ENCODE data around the gene ARHGAP33.
"Not testable (repeated sequence)": the region's sequence is repeated elsewhere in the genome, so short reads cannot be mapped to it uniquely, and the experiment has no call there.

ARHGAP33 gene

DNA sequence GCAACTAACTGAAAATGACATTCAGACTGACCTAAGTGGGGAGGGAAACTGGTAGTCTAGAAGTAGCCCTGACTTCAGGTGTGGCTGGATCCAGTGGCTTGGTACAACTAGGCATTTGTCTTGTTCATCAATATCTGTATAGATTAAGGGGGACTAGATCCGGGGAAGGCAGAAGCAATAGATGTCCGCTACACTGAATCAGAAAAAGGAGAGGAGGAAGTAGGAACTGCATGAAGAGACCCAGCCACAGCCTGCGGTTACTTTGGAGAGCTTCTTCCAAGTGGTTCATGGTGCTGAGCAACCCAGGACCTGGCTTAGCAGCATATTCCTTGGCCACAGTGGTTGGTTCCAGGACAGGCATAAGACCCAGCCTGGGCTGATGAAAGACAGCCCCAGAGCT is 47.2 kb downstream of the ARHGAP33 start:
- no peak for DNase-seq (ENCODE audit: low spot score)
- Histone ChIP-seq H3K27ac (no peak overlapping the region), H3K4me3 (no peak overlapping the region)
- TF ChIP-seq, protein P1, sequence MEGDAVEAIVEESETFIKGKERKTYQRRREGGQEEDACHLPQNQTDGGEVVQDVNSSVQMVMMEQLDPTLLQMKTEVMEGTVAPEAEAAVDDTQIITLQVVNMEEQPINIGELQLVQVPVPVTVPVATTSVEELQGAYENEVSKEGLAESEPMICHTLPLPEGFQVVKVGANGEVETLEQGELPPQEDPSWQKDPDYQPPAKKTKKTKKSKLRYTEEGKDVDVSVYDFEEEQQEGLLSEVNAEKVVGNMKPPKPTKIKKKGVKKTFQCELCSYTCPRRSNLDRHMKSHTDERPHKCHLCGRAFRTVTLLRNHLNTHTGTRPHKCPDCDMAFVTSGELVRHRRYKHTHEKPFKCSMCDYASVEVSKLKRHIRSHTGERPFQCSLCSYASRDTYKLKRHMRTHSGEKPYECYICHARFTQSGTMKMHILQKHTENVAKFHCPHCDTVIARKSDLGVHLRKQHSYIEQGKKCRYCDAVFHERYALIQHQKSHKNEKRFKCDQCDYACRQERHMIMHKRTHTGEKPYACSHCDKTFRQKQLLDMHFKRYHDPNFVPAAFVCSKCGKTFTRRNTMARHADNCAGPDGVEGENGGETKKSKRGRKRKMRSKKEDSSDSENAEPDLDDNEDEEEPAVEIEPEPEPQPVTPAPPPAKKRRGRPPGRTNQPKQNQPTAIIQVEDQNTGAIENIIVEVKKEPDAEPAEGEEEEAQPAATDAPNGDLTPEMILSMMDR (IDR thresholded peaks at IDR 0.05) = no peak

DNA sequence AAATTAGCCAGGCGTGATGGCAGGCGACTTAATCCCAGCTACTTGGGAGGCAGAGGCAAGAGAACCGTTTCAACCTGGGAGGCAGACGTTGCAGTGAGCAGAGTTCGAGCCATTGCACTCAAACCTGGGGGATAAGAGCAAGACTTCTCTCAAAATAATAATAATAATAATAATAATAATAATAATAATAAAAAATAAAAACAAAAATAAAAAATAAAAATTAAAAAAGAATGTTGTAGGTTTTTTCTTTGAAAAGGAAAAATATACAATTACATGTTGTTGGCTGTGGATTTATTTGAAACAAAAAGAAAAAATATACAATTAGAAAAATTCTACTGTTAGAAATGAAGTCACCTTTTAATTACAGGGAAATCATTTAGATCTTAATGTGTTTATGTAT is 48.8 kb downstream of the ARHGAP33 start:
- TF ChIP-seq, protein P1 (IDR thresholded peaks at IDR 0.05) = no peak
- no peak overlapping the region for H3K4me3 ChIP-seq
- DNase-seq (ENCODE audit: low spot score) = no peak
- H3K27ac ChIP-seq = no peak overlapping the region

DNA sequence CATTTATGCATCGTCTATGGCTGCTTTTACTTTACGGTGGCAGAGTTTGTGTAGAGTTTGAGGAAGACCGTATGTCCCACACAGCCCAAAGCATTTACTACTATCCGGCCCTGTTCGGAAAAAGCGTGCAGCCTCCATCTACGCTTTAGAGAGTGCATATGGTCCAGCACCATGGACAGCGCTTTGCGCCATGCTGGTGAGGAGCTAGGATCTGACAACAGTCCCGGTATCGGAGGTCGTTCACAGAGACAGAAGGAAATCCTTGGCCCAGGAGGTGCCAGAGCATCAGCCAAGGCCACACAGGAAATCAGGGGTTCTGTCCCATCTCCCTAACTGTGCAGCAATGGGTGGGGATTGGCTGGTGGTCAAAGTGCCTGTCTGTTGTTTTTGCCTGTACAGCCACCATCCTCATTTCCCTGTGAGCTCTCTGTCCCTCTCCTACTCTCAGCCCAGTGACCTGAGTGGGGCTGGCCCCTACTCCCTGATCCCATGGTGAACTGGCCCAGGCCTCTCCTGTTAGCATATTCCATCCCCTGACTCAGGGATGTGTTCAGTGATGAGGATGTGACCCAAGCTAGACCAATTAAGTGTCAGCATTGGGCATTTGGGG is 53.4 kb downstream of the ARHGAP33 start:
- no peak overlapping the region for H3K4me3 ChIP-seq
- DNase-seq (ENCODE audit: low spot score) = no peak
- TF ChIP-seq, protein P1 (IDR thresholded peaks at IDR 0.05) = no peak
- no peak overlapping the region for H3K27ac ChIP-seq

DNA sequence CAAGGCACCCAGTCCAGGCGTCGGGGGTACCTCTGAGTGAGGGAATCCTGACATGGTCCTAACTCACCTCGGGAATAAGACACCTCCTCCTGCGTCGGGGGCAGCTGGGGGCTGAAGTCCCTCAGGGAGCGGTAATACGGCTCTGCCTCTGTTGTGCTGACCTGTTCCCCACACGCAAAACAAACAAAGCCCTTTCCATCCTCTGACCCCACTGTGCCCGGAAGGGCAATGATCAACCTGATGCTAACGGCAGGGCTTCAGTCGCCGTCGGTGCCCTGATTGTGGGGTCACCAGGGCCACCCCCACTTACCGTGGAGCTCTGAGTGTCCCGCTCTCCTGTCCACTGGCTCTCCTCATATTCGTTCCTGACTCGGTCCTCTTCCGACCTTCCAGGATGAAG is 55.6 kb downstream of the ARHGAP33 start:
- DNase-seq (ENCODE audit: low spot score) = no peak
- Histone ChIP-seq H3K27ac (no peak overlapping the region), H3K4me3 (no peak overlapping the region)
- TF ChIP-seq, protein P1 (IDR thresholded peaks at IDR 0.05) = no peak

DNA sequence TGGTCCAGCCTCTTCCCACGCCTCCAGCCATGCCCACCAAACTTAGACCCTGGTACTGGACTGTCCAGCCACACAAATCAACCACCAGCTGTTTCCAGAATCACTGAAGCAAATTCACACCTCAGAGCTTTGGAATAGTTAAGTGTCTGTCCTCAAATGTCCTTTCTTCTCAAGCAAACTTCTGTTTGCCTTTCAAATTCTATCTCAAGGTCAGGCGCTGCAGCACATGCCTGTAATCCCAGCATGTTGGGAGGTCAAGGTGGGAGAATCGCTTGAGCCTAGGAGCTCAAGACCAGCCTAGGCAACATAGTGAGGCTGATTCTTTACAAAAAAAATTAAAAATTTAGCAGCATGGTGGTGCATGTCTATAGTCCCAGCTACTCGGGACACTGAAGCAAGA is 56.7 kb downstream of the ARHGAP33 start:
- H3K27ac ChIP-seq = no peak overlapping the region
- TF ChIP-seq, protein P1 (IDR thresholded peaks at IDR 0.05) = no peak
- H3K4me3 ChIP-seq = no peak overlapping the region
- DNase-seq (ENCODE audit: low spot score) = no peak

DNA sequence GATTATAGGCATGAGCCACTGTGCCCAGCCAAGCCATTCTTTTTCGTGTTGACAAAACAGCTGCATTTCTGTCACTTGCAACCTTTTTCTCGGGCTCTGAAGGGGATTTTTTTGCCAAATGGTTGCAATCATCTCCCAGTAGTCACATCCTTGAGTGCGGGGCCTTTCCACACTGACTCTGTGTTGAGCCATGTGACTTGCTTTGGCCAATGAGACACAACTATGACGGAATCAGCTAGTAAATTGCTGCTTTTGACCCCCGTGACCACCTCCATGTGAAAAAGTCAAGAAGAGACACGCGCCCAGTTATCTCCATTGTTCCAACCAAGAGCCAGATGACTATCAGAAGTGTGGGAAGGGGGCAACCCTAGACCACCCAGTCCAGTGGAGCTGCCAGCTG is 58.6 kb downstream of the ARHGAP33 start:
- no peak for DNase-seq (ENCODE audit: low spot score)

DNA sequence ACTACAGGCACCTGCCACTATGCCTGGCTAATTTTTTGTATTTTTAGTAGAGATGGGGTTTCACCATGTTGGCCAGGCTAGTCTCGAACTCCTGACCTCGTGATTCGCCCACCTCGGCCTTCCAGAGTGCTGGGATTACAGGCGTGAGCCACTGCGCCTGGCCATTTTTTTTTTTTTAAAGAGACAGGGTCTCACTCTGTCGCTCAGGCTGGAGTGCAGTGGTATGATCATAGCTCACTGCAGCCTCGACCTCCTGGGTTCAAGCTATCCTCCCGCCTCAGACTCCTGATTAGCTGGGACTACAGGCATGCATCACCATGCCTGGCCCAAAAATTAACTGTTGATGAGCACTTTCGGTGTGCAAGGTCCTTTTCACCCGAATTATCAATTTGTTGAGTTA is 60.7 kb downstream of the ARHGAP33 start:
- DNase-seq (ENCODE audit: low spot score); H3K4me3 ChIP-seq; H3K27ac ChIP-seq: not testable (repeated sequence)

More for the DNA sequence above, 58.6 kb downstream of the ARHGAP33 start:
- no peak overlapping the region for H3K27ac ChIP-seq
- no peak overlapping the region for H3K4me3 ChIP-seq
- TF ChIP-seq, protein P1 (IDR thresholded peaks at IDR 0.05) = no peak
